ENCODE data around the gene CYSLTR2.
A peak's percentile ranks its signal among the peaks of the same experiment; 100 is the strongest.

Gene CYSLTR2

DNA sequence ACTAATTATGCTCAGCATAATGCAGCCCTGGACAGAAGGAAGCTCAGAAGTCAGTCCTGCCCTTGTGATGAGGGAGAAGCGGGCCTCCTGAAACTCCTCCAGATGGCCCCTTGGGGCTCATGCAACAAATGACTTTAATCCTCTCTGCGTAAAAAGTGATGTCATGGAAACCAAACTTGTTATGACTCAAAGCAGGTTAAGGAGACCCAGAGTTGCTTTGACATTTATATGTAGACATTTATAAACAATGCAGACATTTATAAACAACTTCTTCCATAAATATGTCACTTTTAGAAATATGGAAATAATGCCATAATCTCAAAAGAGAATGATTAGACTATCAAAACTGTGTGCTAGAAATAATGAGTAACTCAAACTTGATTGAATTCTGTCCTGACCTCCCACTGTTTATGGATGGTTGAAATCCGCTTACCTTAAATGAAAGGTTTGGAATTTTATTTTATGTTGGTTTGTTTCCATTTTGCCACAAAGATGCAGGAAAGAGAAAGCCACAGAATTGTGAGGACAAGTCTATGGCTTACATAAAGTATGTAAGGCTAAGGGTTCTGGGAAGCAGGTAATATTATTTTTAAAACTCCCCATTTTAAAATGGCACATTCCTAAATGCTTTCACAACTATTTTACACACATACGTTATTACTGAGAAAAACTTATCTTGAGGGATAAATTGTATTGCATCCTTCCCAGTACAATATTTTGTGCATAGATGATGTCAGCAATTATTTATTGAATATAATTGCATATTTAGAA is 73.7 kb downstream of the CYSLTR2 start (continued):
- TF ChIP-seq, protein P1, sequence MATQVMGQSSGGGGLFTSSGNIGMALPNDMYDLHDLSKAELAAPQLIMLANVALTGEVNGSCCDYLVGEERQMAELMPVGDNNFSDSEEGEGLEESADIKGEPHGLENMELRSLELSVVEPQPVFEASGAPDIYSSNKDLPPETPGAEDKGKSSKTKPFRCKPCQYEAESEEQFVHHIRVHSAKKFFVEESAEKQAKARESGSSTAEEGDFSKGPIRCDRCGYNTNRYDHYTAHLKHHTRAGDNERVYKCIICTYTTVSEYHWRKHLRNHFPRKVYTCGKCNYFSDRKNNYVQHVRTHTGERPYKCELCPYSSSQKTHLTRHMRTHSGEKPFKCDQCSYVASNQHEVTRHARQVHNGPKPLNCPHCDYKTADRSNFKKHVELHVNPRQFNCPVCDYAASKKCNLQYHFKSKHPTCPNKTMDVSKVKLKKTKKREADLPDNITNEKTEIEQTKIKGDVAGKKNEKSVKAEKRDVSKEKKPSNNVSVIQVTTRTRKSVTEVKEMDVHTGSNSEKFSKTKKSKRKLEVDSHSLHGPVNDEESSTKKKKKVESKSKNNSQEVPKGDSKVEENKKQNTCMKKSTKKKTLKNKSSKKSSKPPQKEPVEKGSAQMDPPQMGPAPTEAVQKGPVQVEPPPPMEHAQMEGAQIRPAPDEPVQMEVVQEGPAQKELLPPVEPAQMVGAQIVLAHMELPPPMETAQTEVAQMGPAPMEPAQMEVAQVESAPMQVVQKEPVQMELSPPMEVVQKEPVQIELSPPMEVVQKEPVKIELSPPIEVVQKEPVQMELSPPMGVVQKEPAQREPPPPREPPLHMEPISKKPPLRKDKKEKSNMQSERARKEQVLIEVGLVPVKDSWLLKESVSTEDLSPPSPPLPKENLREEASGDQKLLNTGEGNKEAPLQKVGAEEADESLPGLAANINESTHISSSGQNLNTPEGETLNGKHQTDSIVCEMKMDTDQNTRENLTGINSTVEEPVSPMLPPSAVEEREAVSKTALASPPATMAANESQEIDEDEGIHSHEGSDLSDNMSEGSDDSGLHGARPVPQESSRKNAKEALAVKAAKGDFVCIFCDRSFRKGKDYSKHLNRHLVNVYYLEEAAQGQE (tag by site-specific recombination; IDR thresholded peaks at IDR 0.05) = no peak
- TF ChIP-seq ZNF501 (tag by site-specific recombination; IDR thresholded peaks at IDR 0.05) (no peak), ZNF621 (tag by site-specific recombination; IDR thresholded peaks at IDR 0.05) (no peak), ZNF311 (tag by site-specific recombination; IDR thresholded peaks at IDR 0.05; ENCODE audit: borderline replicate concordance) (no peak), ZNF768 (tag by site-specific recombination; IDR thresholded peaks at IDR 0.05) (no peak), HOXD13 (CRISPR knock-in tag; IDR thresholded peaks at IDR 0.05; ENCODE audit: borderline replicate concordance) (no peak), ZNF48 (tag by site-specific recombination; IDR thresholded peaks at IDR 0.05) (no peak), ZNF776 (tag by site-specific recombination; IDR thresholded peaks at IDR 0.05; ENCODE audit: borderline replicate concordance) (no peak), KLF7 (tag by site-specific recombination; IDR thresholded peaks at IDR 0.05; ENCODE audit: borderline replicate concordance) (no peak), KLF9 (tag by site-specific recombination; IDR thresholded peaks at IDR 0.05; ENCODE audit: low read depth) (no peak), ZNF404 (tag by site-specific recombination; IDR thresholded peaks at IDR 0.05) (no peak), ZNF174 (tag by site-specific recombination; IDR thresholded peaks at IDR 0.05) (no peak), ZNF394 (tag by site-specific recombination; IDR thresholded peaks at IDR 0.05; ENCODE audit: borderline replicate concordance) (peak; percentile 92), ZFP69B (tag by site-specific recombination; IDR thresholded peaks at IDR 0.05) (0 out of 2 replicates have a peak, but pooled peaks have one; percentile 39), ZNF175 (tag by site-specific recombination; IDR thresholded peaks at IDR 0.05) (no peak), ZNF544 (tag by site-specific recombination; IDR thresholded peaks at IDR 0.05) (no peak), ZFP3 (tag by site-specific recombination; IDR thresholded peaks at IDR 0.05; ENCODE audit: low read depth) (no peak), ZNF521 (tag by site-specific recombination; IDR thresholded peaks at IDR 0.05) (no peak), ZNF473 (tag by site-specific recombination; IDR thresholded peaks at IDR 0.05) (no peak), ZNF654 (tag by site-specific recombination; IDR thresholded peaks at IDR 0.05; ENCODE audit: low read depth) (peak; percentile 8; the same call in 1 of the 2 replicates), ZNF514 (tag by site-specific recombination; IDR thresholded peaks at IDR 0.05) (no peak), ZNF747 (tag by site-specific recombination; IDR thresholded peaks at IDR 0.05) (no peak)
- TF ChIP-seq, protein P2, sequence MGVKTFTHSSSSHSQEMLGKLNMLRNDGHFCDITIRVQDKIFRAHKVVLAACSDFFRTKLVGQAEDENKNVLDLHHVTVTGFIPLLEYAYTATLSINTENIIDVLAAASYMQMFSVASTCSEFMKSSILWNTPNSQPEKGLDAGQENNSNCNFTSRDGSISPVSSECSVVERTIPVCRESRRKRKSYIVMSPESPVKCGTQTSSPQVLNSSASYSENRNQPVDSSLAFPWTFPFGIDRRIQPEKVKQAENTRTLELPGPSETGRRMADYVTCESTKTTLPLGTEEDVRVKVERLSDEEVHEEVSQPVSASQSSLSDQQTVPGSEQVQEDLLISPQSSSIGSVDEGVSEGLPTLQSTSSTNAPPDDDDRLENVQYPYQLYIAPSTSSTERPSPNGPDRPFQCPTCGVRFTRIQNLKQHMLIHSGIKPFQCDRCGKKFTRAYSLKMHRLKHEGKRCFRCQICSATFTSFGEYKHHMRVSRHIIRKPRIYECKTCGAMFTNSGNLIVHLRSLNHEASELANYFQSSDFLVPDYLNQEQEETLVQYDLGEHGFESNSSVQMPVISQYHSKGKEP (tag by site-specific recombination; IDR thresholded peaks at IDR 0.05) = peak; percentile 64
- TF ChIP-seq, protein P3, sequence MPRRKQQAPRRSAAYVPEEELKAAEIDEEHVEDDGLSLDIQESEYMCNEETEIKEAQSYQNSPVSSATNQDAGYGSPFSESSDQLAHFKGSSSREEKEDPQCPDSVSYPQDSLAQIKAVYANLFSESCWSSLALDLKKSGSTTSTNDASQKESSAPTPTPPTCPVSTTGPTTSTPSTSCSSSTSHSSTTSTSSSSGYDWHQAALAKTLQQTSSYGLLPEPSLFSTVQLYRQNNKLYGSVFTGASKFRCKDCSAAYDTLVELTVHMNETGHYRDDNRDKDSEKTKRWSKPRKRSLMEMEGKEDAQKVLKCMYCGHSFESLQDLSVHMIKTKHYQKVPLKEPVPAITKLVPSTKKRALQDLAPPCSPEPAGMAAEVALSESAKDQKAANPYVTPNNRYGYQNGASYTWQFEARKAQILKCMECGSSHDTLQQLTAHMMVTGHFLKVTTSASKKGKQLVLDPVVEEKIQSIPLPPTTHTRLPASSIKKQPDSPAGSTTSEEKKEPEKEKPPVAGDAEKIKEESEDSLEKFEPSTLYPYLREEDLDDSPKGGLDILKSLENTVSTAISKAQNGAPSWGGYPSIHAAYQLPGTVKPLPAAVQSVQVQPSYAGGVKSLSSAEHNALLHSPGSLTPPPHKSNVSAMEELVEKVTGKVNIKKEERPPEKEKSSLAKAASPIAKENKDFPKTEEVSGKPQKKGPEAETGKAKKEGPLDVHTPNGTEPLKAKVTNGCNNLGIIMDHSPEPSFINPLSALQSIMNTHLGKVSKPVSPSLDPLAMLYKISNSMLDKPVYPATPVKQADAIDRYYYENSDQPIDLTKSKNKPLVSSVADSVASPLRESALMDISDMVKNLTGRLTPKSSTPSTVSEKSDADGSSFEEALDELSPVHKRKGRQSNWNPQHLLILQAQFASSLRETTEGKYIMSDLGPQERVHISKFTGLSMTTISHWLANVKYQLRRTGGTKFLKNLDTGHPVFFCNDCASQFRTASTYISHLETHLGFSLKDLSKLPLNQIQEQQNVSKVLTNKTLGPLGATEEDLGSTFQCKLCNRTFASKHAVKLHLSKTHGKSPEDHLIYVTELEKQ (tag by site-specific recombination; IDR thresholded peaks at IDR 0.05; ENCODE audit: borderline replicate concordance) = peak; percentile 60; the same call in 1 of the 2 replicates
- TF ChIP-seq, protein P4, sequence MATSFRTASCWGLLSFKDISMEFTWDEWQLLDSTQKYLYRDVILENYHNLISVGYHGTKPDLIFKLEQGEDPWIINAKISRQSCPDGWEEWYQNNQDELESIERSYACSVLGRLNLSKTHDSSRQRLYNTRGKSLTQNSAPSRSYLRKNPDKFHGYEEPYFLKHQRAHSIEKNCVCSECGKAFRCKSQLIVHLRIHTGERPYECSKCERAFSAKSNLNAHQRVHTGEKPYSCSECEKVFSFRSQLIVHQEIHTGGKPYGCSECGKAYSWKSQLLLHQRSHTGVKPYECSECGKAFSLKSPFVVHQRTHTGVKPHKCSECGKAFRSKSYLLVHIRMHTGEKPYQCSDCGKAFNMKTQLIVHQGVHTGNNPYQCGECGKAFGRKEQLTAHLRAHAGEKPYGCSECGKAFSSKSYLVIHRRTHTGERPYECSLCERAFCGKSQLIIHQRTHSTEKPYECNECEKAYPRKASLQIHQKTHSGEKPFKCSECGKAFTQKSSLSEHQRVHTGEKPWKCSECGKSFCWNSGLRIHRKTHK (tag by site-specific recombination; IDR thresholded peaks at IDR 0.05) = no peak
- TF ChIP-seq, protein P5, sequence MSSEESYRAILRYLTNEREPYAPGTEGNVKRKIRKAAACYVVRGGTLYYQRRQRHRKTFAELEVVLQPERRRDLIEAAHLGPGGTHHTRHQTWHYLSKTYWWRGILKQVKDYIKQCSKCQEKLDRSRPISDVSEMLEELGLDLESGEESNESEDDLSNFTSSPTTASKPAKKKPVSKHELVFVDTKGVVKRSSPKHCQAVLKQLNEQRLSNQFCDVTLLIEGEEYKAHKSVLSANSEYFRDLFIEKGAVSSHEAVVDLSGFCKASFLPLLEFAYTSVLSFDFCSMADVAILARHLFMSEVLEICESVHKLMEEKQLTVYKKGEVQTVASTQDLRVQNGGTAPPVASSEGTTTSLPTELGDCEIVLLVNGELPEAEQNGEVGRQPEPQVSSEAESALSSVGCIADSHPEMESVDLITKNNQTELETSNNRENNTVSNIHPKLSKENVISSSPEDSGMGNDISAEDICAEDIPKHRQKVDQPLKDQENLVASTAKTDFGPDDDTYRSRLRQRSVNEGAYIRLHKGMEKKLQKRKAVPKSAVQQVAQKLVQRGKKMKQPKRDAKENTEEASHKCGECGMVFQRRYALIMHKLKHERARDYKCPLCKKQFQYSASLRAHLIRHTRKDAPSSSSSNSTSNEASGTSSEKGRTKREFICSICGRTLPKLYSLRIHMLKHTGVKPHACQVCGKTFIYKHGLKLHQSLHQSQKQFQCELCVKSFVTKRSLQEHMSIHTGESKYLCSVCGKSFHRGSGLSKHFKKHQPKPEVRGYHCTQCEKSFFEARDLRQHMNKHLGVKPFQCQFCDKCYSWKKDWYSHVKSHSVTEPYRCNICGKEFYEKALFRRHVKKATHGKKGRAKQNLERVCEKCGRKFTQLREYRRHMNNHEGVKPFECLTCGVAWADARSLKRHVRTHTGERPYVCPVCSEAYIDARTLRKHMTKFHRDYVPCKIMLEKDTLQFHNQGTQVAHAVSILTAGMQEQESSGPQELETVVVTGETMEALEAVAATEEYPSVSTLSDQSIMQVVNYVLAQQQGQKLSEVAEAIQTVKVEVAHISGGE (tag by site-specific recombination; conservative IDR thresholded peaks at IDR 0.05; ENCODE audit: low read depth) = no peak

Measured in HEK293 (cell line).